HS-27A (cell line): Measurements from ENCODE around the gene MYOF.
"Not testable (repeated sequence)": the region's sequence is repeated elsewhere in the genome, so short reads cannot be mapped to it uniquely, and the experiment has no call there.

Source experiments
- DNase-seq: peaks from one replicate; pipeline ENCODE4 v3.0.0-alpha.2; 2012; ENCODE audit warnings: low read depth, missing footprints

The MYOF gene

DNA sequence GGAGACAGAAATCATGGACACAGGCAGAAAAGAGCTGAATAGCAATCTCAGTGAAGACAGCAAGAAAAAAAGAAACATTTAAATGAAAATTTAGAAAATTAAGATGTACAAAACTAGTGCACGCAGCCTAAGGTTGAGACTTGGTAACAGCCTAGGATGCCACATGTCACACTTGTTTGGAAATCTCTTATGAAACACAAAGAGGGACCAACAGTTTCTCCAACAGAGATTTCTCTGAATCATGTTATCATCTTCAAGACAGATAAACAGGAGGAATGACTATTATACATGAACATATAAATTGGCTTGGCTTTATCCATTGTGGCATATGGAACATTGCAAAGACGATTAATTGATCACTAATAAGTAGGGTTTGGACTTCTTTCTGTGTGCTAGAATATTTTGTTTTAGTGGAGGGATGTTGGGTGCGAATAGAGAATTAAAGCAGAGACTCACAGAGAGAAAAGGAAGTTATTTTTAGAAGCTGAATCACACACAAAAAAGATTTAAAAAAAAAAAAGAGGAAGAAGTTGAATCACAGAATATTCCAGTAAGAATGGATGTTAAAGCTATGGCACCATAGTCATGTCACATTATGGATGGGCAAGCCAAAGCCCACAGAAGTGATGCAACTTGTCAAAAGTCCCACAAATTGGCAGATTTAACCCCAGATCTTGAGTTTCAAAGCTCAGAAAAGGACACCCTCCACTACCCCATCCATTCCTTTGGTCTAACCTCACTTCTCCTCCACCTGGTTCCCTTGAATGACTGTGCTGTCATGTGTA, 91.6 kb downstream of the MYOF start:
- no peak for DNase-seq

DNA sequence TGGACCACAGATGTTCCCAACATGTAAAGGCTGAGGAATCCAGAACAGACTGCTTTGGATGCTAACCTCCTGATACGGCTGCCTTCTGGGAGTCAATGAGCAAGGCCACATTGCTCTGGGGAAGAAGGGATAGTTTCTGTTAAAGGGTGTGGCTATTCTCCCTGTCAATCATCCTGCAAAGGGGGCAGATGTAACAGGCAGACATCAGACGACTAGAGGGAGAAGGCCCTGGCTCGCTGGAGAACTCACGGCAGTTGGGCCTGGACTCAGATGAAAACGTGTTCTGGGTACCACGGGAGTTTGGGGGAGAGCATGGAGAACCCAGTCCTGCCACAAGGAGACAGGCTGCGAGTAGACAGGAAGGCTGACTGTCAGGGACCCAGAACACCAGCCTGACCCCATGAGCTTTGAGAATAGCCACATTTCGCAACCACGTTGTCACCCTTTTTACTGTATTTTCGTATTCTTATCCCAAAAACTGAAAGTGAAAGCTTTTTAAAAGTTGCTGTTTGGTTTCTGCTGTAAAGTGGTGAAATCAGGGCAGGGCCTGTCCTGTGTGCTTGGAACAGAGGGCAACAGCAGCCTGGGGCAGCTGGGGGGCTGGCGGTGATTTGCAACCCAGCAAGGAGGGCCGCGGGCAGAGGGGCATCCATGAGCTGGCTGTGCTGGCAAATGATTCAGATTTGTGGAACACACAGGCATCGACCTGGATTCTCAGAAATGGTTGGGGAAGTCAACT, 95.3 kb downstream of the MYOF start:
- no peak for DNase-seq

DNA sequence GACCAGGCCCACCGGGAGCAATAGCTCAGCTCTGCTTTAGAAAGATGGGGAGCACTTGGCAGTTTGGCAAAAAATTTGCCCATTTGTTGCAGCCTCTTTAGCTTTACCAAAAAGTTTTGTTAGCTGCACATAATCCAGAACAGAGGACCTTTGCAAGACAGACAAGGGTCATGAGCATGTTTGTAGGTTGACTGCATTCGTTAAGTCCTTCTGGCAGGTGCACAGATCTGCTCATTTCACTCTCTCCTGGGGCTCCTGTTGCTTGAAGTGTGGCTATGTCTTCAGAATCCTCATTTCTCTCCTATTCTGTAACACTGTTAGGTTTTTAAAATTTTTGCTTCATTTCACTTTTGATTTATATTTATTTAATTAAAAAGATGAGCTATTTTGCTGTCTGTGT, 96.8 kb downstream of the MYOF start:
- DNase-seq = no peak

DNA sequence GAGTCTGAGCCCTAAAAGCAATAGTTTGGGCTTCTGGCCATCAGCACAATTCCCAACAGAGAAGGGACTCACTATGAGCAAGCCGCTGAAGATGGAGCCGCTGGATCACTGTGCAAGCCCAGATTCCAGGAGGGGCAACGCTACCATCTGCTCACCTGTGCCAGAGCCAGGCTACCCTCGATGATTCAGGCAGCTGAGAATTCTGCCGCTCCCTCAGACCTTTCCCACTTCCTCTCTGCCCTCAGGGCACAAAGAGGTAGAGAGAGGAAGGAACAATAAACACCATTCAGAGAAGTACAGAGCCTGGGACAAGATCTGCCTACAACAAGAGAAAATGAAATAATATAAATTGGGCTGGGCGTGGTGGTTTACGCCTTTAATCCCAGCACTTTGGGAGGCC, 98.1 kb downstream of the MYOF start:
- DNase-seq = no peak

DNA sequence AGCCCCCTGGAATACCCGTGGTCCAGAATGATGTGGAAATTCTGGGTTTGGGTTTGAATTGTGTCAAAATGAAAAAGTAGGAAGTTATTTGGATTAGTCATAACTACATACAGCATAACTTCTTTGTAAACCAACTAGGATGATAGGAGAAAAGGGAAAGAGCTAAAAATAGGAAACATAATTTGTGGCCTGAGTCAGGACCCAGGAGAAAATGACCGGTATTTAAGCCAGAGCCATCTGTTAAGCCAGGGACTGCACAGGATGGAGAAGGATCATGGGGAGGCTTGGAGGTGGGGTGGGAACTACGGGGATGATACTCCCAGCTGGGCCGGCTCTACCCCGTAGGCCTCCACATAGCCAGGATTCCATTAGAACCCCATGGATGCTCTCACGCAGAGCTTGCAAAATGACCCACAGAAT, 98.6 kb downstream of the MYOF start:
- no peak for DNase-seq

DNA sequence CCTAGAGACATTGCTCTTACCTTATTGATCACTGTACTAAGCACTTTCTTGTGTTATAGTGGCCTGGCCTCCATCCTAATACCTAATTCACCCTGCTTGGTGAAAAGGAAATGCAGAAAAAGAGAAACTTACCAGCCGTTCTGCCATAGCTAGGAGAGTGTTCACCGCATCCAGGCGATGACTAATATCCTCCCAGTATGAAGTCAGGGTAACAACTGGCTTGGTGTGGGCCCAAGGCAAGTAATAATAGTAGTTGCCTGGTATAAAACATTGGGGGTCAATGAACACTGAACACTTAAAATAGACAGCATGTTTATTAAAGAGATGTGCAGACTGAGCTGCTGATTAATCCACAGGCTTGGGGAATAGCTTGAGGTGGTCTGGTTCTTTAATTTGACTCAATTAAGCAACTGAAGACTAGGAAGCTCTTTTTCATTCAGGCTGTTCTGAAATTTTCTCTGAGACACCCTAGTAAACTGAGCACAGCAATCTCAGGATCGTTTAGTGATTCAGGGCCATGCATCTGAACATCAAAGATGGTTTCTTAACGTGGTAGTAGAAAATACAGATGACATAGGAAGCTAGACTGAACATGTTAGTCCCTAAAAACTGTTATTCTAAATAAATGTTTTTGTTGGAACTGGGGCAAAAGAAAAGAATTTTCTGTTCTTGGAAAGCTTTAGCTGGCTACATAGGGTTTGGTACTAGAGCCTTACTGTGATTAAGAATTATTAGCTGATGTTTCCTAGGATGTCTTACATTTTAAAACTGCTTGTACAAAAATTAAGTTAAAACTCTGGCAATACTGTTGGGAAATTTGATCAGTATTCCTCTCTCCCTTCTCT, 102.2 kb downstream of the MYOF start:
- DNase-seq = no peak

DNA sequence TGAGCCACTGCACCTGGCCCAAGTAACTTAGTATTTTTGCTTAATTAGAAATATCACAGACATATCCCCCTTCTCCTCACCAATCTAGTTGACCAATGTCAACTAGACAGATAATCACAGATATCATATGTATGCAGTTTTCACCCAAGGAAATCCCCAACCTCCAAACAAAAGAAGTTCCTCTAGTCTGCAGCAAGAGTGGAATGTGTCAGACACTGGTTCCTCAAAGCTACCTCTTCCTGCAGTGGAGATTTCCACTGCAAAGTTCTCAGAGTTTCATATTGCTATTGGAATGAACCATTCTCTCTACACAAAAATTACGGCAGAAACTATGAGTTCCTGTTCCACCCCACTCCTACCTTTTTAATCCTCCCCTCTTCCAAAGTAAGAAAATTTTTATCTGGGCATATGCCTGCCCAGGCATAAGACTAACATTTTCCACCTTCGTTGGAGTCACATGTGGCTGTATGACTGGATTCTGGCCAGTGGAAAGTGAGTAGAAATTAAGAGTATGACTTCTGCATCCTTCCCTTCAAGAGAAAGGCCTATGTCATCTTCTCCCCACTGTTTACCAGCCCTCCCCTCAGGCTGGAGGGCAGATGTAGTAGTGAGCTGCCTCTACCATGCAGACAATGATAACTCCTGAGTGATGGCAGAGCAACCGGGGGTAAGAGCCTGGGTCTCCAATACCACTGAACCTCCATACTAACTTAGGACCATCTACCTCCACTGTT, 103.0 kb downstream of the MYOF start:
- no peak for DNase-seq

DNA sequence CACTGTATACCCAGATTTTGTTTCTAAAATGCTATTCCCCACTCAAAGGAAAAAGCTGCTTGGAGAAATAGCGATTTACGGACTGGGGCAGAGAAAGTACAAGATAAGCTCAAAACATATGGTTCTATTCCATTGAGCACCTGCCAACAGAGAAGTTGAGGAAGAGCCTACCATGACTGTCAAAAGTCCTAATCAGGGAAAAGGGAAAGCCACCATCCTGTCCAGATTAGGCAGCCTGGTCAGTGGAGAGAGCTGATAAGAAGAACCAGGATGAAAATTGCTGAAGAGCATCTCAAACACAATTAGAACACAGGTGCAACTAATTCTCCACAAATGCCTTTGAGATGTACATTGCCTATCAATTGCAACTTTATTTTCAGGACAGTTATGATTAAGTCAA, 104.1 kb downstream of the MYOF start:
- no peak for DNase-seq

DNA sequence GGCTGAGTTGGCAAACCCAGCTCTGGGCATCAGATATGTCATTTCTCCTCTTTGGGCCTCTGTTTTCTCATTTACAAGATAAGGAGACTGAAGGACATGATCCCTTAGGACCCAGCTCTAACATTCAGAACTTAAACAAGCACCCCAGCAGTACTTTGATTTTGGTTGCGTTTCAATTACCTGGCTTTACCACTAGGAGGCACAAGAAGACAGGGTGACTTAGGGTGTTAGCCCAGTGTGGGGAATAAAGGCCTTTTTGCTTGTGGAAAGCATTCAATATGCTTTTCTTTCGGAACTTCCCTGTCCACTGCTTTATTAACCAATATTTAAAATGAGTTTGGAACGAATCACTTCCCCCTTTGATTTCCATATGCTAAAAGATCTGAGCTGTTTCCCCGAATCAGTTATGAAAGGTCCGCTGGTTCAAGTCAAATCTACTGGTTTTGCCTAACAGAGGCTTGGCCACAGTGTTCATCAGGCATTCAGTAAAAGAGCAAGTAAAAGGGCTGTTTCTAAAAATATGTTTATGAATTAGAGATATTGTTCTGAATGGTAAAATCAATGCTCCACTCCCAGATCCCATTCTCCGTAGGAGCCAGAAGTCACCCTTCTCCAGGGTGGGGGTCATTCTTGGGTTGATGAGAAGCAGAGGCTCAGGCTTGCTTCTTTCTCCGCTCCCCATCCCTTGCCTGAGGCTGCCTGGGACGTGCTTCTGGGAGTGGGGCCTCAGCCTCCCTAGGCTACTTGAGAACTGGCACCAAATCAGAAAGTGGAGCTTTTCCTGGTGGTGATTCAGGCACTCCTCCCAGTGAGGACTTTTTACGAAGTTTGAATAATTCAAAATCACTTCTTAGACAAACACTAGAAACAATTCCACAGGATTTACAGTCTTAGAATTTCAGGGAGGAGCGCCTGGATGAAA, 105.5 kb downstream of the MYOF start:
- DNase-seq = no peak

DNA sequence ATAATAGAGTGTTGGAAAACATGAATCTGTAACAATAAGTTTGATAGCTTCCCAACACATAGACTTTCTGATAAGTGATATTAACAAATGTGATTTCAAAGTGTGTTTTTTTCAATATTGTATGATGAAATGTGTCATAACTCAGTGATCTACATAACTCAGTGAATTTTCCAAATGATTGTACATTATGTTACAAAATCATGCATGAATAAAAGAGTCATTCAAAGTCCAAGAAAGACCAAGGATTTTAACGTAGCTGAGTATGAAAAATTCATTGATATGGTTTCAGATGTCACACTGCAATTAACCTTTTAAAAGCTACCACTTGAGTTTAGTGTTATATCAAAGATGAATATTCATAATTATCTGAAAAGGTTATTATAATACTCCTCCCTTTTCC, 111.2 kb downstream of the MYOF start:
- no peak for DNase-seq

DNA sequence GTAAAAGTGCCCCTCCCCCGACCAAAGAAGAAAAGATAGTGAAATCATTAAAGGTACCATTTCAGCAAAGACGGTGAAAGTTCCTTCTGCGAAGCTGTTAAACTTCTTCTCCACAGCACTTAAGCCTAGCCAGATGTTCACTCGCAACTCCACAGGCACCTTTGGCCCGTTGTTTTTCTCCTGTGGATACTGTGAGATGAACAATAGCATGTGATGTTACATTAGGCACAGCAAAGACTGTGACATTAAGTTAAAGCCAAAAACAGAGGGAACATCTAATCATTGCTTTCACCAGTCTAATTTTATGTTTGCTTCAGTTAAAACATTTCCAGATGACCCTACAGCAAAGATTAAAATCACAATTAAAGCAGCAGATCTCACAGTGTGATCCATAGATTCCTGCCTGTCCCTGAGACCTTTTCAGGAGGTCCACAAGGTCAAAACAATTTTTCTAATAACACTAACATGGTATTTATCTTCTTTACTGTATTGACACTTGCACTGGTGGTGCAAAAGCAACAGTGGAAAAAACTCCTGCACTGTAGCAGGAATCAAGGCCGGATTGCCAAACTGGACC, 112.5 kb downstream of the MYOF start:
- no peak for DNase-seq

DNA sequence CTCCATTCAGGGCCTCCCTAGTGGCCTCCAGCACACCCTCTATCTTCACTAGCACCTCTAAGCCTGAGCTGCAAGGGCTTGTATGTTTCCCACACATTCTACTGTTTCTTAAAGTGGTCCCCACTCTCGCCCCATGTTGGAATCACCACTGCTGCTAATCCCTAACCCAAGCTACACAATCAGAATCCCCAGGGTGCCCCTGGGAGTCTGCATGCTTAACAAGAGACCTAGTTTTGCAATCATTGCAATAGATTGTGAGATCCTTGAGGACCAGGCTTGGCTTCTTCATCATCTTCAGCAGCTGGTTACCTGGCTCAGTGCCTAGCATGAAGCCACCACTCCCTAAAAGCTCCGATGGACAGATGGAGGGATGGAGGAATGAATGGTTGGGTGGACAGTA, 113.9 kb downstream of the MYOF start:
- no peak for DNase-seq

DNA sequence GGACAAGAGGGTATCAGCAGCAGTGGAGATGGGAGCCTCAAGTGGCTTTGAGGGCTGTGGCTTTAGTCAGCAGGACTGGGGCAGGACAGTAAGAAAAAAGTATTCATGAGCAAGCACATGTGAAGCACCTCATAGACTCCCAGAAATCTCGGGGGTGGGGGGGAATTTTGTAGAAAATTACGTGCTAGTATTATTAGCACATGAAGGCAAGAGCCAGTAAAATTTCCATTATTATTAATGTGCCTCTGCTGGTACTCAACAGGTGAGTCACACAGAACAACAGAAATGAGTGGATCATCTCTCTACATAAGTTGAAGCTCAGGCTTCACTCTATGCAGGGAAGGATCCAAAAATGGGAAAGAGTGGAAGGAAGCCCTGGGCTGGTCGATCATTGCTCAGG, 114.5 kb downstream of the MYOF start:
- no peak for DNase-seq

DNA sequence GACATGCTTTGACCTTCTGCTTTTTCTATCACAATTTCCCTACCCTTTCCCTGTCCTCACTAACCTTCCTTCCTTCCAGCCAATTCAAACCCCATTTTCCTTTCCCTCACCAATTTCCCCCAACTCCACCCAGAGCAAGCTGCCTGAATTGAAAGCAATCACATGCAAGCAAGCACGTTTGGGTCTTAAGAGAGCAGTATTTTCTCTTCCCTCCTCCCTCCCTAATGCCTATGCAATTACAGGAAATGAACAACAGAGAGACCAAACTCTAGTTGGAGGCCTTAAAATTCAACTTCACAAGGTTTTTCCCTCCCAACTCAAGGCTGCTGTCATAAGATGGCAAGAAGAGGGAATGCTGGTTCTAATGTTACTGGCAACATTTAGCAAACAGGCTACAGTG, 117.2 kb downstream of the MYOF start:
- DNase-seq = no peak

DNA sequence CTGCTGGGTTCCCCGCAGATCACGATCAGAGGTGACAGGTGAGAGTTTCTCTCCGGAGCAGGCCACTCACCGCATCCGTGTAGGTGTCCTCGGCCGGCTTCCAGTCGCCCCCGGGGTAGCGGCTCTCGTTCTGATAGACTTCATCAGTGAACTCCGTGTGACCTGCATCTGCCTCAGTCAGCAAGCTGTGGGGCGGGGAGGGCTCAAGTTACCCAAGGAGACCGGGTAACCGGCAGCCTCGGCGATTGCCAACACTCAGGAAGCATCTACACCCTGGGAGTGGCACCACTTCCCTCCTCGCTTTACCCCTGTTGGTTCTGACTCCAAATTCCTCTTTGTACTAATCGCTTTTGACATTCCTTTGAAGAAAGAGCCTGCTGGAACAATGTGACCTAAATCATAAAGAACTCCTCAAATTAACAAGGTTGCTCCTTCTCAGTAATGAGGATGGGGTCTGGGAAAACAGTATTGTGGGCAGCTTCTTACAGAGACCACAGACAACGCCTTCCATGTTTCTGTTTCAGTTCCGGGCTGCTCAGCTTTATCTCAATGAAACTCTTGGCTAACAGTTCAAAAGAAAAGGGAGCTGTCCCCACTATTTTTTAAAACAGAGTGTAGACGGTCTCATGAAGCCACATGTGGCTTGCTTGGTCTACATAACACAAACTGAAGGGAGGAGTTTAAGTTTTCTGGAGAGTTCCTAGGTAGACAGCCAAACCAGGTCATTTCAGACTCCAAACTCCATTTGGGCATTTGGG, 118.1 kb downstream of the MYOF start:
- no peak for DNase-seq

DNA sequence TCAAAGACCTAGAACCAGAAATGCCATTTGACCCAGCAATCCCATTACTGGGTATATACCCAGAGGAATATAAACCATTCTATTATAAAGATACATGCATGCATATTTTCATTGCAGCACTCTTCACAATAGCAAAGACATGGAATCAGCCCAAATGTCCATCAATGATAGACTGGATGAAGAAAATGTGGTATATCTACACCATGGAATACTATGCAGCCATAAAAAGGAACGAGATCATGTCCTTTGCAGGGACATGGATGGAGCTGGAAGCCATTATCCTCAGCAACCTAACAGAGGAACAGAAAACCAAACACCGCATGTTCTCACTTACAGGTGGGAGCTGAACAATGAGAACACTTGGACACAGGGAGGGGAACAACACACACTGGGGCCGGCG, 123.7 kb downstream of the MYOF start:
- not testable (repeated sequence) for DNase-seq

DNA sequence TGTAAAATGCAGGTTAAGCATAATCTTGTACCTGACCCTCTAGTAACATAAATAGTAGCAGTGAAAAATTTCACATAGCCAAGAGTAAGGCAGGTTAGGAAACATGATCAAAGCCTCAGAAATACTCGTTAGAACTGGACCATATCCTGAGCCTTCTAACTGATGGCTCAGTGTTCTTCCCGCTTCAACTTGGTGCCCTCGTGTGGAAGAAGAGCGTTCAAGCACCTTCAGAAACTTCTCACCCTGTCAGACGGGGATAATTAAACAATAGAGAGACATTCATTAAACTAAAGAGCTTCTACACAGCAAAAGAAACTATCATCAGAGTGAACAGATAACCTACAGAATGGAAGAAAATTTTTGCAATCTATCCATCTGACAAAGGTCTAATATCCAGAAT, 124.5 kb downstream of the MYOF start:
- DNase-seq = no peak

DNA sequence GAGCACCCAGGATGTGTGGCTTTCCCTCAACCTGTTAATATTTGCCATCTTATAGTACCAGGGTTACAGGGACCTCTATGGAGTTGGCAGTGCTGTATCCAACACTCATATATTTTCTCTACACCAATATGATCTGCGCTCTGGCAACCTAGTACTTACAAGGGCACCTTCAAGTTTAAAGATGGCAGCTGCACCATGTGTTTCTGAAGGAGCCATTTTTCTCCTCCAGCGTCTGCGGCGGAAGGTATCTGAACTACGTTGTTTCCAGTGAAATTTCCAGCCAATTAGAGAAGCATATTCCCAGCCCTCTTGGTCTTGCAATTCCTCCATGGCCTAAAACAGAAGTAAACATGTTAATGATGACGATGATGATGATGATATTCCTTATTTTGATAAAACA, 125.6 kb downstream of the MYOF start:
- DNase-seq = no peak

DNA sequence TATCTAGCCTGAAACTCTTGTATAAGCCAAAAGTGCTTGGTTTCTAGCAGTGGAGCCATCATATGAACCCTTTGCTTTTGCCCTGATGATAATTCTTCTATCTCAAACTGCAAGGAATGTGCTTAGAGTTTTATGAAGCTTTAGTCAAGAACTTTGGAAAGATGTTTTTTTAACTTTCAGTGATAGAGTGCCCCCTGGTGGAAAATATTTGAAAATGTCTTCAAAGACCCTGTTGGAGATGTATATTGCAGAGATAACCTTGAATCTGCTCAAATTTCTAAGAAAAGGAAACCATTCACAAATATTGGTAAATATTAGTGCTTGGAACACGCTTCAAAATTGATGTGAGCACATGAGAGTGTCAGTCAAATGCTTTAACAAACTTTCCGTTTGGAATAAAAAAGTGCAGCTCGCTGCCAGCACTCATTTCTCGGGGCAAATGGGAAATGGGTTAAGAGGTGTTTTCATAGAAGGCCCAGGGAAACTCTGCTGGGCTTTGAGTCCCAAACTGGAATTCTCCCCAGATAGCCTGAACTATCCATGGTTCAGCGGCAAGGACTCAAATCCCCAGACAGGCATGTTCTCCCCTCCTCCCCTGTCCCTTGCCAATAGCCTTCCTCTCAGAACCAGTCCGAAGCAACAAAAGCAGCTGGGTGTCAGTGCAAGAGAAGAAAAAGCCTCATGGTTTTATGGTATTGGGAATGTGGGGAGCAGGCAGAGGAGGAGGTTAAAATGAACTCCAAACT, 129.3 kb downstream of the MYOF start:
- peak; percentile 7 for DNase-seq
